GM21576 (cell line): ENCODE measurements around the gene CPED1.

Source experiments
- ATAC-seq: cut with Tn5 transposase; IDR thresholded peaks from one replicate; pipeline ENCODE4 v1.9.1; 2021; ENCODE audit warnings: mild to moderate bottlenecking, moderate library complexity; ENCODE audit not compliant: unreplicated experiment

Gene CPED1

DNA sequence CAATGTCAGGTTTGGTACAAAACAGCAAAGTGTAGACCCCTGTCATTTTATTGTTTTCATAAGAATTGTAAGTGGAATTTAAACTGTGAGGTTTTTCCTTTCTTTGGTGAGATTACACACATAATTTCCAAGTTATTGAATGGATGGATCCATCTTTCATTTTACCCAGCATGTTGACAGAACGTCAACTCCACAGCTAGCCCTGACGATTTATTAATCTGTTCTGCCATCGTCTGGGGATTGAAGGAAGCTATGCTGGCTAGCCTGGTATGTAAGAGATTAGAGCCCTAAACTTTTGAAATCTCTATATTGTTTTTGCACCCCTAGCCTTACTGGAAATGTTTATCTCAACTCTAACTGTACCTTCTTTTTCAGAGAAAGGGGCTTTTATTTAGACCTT is 348.9 kb downstream of the CPED1 start:
- peak; percentile 56 for ATAC-seq

DNA sequence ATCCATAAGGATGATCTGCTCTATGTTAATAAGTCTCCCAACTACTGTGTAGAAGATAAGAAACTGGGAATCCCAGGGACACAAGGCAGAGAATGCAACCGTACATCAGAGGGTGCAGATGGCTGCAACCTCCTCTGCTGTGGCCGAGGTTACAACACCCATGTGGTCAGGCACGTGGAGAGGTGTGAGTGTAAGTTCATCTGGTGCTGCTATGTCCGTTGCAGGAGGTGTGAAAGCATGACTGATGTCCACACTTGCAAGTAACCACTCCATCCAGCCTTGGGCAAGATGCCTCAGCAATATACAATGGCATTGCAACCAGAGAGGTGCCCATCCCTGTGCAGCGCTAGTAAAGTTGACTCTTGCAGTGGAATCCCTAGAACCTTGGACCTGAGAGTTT is 350.6 kb downstream of the CPED1 start:
- ATAC-seq, result no peak

DNA sequence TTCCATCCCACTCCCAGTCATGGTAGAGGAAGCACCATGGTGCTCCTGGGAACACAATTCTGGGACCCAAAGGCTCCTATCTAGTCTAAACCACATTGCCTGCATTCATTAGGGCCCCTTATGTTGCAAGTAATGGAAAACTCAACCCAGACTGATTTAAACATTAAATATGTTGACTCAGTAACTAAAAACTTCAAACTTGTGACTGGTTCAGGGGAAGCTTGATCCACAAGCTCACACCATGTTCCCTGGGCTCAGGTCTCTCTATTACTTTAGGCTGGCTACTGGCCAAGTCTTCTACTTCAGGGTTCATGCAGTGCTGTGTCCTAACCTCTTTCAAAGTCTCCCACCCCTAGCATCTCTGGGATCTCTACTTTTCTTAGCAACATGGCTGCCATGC is 353.4 kb downstream of the CPED1 start:
- ATAC-seq, result no peak

DNA sequence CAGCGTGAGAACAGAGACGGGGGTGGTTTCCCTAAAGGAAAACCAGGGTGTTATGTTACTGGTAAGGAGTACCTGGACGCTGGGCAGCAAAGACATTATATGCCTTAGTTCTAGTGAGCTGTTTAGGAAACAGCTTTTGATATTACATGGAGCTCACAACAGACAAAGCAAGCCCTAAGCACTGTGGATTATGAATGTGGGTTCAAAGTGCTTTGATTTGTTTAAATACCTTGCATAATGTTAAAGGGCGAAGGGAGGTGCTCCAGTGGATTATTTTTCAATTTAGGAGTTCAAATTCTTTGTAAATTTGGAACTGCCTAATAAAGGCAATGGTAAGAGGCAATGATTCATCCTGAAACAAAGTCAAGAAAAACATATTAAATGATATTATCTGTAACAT is 354.1 kb downstream of the CPED1 start:
- no peak for ATAC-seq

DNA sequence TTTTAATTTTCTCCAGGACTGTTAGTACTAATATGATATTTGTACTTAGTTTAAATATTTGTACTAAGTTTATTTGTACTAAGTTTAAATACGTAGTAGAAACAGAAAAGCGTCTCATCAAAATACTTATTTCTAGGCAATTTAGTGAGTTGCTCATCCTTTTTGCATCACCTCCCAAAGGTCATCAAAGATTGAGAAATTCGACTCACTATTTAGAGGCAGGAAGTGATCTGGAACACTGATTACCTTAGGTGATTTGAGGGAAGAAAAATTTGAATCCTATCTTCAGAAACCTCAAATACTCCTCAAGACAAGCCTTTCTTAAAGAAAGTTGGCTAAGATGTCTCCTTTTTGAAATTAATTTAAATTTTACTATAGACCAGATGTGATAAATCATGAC is 354.8 kb downstream of the CPED1 start:
- ATAC-seq, result no peak

DNA sequence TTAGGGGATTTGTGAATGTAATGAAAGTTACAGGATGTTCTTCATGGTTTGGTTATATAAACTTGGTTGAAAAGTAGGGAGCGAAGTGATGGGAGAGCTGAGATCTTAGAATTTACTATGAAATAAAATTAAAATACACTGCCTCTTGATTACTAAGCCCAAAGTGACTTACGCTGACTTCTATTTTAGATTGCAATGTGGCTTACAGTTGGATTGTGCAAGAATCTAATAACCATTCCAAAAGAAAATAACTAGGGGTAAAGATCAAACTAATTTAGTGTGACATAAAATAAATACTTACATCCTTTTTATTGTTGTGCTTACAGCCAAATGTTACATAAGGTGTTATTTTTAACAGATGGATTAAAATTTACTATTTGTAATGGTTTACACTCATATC is 355.6 kb downstream of the CPED1 start:
- ATAC-seq, result no peak

DNA sequence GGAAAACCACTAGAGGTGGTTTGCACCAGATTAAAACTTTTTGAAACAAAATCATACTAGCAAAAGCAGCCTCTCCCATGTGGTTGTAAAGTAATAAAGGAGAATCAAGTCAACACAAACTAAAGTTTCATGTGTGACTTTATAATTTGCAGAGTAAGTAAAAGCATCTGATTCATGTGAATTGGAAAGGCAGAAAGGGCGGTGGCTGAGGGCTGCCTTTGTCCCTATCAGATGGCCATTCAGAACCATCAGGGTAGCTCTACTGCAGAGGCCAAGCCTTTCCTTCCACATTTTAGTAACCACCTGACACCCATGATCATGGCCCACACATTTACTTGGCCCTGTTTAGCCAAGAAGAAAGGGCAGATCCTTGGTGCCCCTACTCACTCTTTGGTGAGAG is 356.0 kb downstream of the CPED1 start:
- ATAC-seq, result no peak
